GM19324 (cell line): Measurements from ENCODE around the gene SLC27A1.
"Not testable (repeated sequence)": the region's sequence is repeated elsewhere in the genome, so short reads cannot be mapped to it uniquely, and the experiment has no call there.

Experiments
- ATAC-seq: cut with Tn5 transposase; IDR thresholded peaks from one replicate; pipeline ENCODE4 v1.9.1; 2021; ENCODE audit warnings: mild to moderate bottlenecking, moderate library complexity; ENCODE audit not compliant: unreplicated experiment, low FRiP score

SLC27A1 gene

GRCh38 chr19:17532557-17532956 lies 62.2 kb downstream of the SLC27A1 start:
- no peak for ATAC-seq

GRCh38 chr19:17534767-17535166 lies 64.4 kb downstream of the SLC27A1 start:
- ATAC-seq, result no peak

- ATAC-seq, result no peak
These were observed 66.6 kb downstream of the SLC27A1 start for GRCh38 chr19:17536955-17537354.

GRCh38 chr19:17538684-17539237 lies 68.4 kb downstream of the SLC27A1 start:
- ATAC-seq, result no peak

- no peak for ATAC-seq
These were observed 69.2 kb downstream of the SLC27A1 start for GRCh38 chr19:17539238-17540117.

GRCh38 chr19:17540174-17540573 lies 69.8 kb downstream of the SLC27A1 start:
- ATAC-seq, result no peak

GRCh38 chr19:17541184-17541759 lies 70.9 kb downstream of the SLC27A1 start:
- no peak for ATAC-seq

- ATAC-seq, result no peak
These were observed 71.7 kb downstream of the SLC27A1 start for GRCh38 chr19:17542042-17542441.

- ATAC-seq, result no peak
These were observed 72.7 kb downstream of the SLC27A1 start for GRCh38 chr19:17542793-17543582.

GRCh38 chr19:17543986-17544385 lies 73.7 kb downstream of the SLC27A1 start:
- no peak for ATAC-seq

GRCh38 chr19:17544418-17544817 lies 74.1 kb downstream of the SLC27A1 start:
- ATAC-seq, result no peak

GRCh38 chr19:17548145-17548544 lies 77.8 kb downstream of the SLC27A1 start:
- no peak for ATAC-seq

GRCh38 chr19:17549085-17549740 lies 78.9 kb downstream of the SLC27A1 start:
- ATAC-seq, result no peak

- no peak for ATAC-seq
These were observed 79.8 kb downstream of the SLC27A1 start for GRCh38 chr19:17550076-17550667.

GRCh38 chr19:17552735-17553134 lies 82.4 kb downstream of the SLC27A1 start:
- not testable (repeated sequence) for ATAC-seq

- no peak for ATAC-seq
These were observed 82.9 kb downstream of the SLC27A1 start for GRCh38 chr19:17553256-17553655.

- no peak for ATAC-seq
These were observed 84.7 kb downstream of the SLC27A1 start for GRCh38 chr19:17554968-17555479.

- peak; percentile 97 for ATAC-seq
These were observed 85.2 kb downstream of the SLC27A1 start, which contains the start of gene COLGALT1 for GRCh38 chr19:17555480-17555928. COLGALT1 (plus strand) TSS chr19:17555649; CDS start chr19:17555714, 65 bp downstream.
